HG02884 (cell line): ENCODE results near the gene CTSW.
"Not testable (repeated sequence)": the region's sequence is repeated elsewhere in the genome, so short reads cannot be mapped to it uniquely, and the experiment has no call there.

ENCODE experiments used
- ATAC-seq: cut with Tn5 transposase; IDR thresholded peaks from one replicate; pipeline ENCODE4 v1.9.1; 2021; ENCODE audit warnings: mild to moderate bottlenecking, moderate library complexity; ENCODE audit not compliant: unreplicated experiment

Gene CTSW

GRCh38 chr11:65884716-65885092, 5.1 kb downstream of the CTSW start:
- no peak for ATAC-seq

GRCh38 chr11:65885231-65885630, 5.6 kb downstream of the CTSW start:
- no peak for ATAC-seq

GRCh38 chr11:65885808-65886536, 6.3 kb downstream of the CTSW start:
- no peak for ATAC-seq

- no peak for ATAC-seq
These were observed 7.4 kb downstream of the CTSW start for GRCh38 chr11:65886826-65887722.

- no peak for ATAC-seq
These were observed 8.1 kb downstream of the CTSW start for GRCh38 chr11:65887723-65888162.

GRCh38 chr11:65888163-65888814, 8.7 kb downstream of the CTSW start, which contains the start of gene FIBP:
Gene FIBP, minus strand, starts transcription at chr11:65888471. Its CDS starts 53 bp downstream, at chr11:65888418.
- ATAC-seq, result peak; percentile 37

GRCh38 chr11:65890324-65891218, 10.9 kb downstream of the CTSW start, which contains the start of gene CCDC85B:
Gene CCDC85B, plus strand, starts transcription at chr11:65890673. Its CDS starts 111 bp downstream, at chr11:65890784.
- ATAC-seq, result peak; percentile 46

GRCh38 chr11:65891219-65892136, 11.8 kb downstream of the CTSW start:
- ATAC-seq, result no peak

- not testable (repeated sequence) for ATAC-seq
These were observed 12.5 kb downstream of the CTSW start for GRCh38 chr11:65892137-65892540.

- ATAC-seq, result no peak
These were observed 13.2 kb downstream of the CTSW start for GRCh38 chr11:65892661-65893317.

GRCh38 chr11:65894034-65894591, 14.5 kb downstream of the CTSW start:
- no peak for ATAC-seq

GRCh38 chr11:65895482-65895981, 15.9 kb downstream of the CTSW start:
- ATAC-seq, result no peak

- no peak for ATAC-seq
These were observed 16.7 kb downstream of the CTSW start for GRCh38 chr11:65896034-65896999.

GRCh38 chr11:65897020-65897471, 17.4 kb downstream of the CTSW start:
- no peak for ATAC-seq

GRCh38 chr11:65898656-65899355, 19.2 kb downstream of the CTSW start:
- ATAC-seq, result no peak
